GM12801 (cell line): ENCODE measurements around the gene RIPPLY3.

ENCODE experiments used
- TF ChIP-seq, protein P1 (sequence below): IDR thresholded peaks from one replicate; pipeline ENCODE4 v1.5.1; 2011; ENCODE audit warnings: control low read depth; ENCODE audit not compliant: insufficient read length; ENCODE audit errors: extremely low read depth

Gene RIPPLY3

DNA sequence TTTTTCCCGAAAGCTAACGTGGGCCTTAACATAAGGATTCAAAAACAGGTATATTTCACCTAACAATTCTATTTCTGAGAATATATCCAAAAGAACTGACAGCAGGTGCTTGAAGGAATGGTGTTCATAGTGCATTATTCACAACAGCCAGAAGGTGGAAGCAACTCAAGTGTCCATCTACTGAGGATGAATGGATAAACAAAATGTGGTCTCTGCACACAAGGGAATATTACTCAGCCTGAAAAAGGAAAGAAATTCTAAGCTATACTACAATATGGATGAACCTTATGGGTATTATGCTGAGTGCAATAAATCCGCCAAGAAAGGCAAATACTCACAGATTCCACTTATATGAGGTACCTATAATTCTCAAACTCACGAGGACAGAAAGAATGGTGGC lies 6.1 kb upstream of the RIPPLY3 start:
- TF ChIP-seq, protein P1, sequence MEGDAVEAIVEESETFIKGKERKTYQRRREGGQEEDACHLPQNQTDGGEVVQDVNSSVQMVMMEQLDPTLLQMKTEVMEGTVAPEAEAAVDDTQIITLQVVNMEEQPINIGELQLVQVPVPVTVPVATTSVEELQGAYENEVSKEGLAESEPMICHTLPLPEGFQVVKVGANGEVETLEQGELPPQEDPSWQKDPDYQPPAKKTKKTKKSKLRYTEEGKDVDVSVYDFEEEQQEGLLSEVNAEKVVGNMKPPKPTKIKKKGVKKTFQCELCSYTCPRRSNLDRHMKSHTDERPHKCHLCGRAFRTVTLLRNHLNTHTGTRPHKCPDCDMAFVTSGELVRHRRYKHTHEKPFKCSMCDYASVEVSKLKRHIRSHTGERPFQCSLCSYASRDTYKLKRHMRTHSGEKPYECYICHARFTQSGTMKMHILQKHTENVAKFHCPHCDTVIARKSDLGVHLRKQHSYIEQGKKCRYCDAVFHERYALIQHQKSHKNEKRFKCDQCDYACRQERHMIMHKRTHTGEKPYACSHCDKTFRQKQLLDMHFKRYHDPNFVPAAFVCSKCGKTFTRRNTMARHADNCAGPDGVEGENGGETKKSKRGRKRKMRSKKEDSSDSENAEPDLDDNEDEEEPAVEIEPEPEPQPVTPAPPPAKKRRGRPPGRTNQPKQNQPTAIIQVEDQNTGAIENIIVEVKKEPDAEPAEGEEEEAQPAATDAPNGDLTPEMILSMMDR: no peak

GRCh38 chr21:37001441-37001840 lies 5.1 kb upstream of the RIPPLY3 start:
- TF ChIP-seq, protein P1: no peak

- TF ChIP-seq, protein P1: no peak
Measured at GRCh38 chr21:37005548-37006485, 685 bp upstream of the RIPPLY3 start.

- TF ChIP-seq, protein P1: no peak
Measured at GRCh38 chr21:37008724-37009123, 2.2 kb downstream of the RIPPLY3 start.

DNA sequence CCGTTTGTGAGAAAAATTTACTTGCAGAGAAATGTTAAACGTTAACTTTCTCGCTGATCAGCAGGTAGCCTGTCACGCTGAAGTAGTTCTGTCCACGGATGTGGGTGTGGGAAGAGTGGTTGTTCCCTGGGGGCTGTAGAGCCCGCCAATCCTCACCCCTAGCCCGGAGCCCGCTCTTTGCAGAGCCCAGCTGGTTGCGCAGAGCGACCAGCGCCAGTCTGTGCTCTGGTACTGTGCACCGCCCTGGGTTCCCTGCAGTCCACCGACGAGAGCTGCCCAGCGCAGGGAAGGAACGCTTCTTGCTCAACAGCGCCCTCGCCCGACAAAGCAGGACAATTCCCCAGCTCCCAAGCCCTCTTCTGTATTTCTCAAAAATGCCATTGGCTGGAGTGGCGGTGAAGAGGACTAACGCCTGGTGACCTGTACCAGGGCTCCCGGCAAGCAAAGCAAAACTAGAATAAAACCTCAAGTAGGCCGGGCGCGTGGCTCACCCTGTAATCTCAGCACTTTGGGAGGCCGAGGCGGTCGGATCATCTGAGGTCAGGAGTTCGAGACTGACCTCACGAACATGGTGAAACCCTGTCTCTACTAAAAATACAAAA lies 3.3 kb downstream of the RIPPLY3 start:
- TF ChIP-seq, protein P1: no peak

GRCh38 chr21:37017951-37018679 lies 11.6 kb downstream of the RIPPLY3 start:
- TF ChIP-seq, protein P1: no peak

DNA sequence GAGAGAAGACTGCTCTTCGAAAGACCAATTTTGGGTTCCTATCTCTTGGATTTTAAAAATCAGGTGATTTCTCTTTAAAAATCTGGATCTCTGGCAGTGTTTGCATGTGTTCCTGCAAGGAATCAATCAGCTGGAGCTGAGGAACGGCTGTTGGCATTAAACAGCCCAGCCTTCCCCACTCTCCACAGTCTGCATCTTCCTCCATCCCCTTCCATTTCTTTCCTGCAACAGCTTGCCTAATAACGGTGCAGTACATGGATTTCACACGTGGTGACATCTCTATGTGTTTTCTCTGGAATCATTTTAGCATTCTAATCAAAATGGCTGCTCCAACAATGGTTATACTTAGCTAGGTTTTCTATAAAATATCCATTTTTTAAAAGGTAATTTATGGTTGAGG lies 20.0 kb downstream of the RIPPLY3 start:
- TF ChIP-seq, protein P1: no peak
